HEK293T (cell line): Measurements from ENCODE around the gene LRMDA.

ENCODE experiments used
- FOXA1 ChIP-seq: fragments of 450-650 bp; IDR thresholded peaks from 2 replicates; pipeline ENCODE4 v1.6.1; 2016; ENCODE audit warnings: mild to moderate bottlenecking
- FOXM1 ChIP-seq: fragments of 450-650 bp; IDR thresholded peaks from 2 replicates; pipeline ENCODE4 v1.6.1; 2017; ENCODE audit warnings: mild to moderate bottlenecking, borderline replicate concordance
- NFRKB ChIP-seq: fragments of 450-650 bp; IDR thresholded peaks from 2 replicates; pipeline ENCODE4 v1.6.1; 2016; ENCODE audit warnings: mild to moderate bottlenecking, moderate library complexity
- SUZ12 ChIP-seq: fragments of 450-650 bp; IDR thresholded peaks from 2 replicates; pipeline ENCODE4 v1.6.1; 2016; ENCODE audit warnings: mild to moderate bottlenecking
- TARDBP ChIP-seq: fragments of 450-650 bp; IDR thresholded peaks from 2 replicates; pipeline ENCODE4 v1.6.1; 2016

DNA sequence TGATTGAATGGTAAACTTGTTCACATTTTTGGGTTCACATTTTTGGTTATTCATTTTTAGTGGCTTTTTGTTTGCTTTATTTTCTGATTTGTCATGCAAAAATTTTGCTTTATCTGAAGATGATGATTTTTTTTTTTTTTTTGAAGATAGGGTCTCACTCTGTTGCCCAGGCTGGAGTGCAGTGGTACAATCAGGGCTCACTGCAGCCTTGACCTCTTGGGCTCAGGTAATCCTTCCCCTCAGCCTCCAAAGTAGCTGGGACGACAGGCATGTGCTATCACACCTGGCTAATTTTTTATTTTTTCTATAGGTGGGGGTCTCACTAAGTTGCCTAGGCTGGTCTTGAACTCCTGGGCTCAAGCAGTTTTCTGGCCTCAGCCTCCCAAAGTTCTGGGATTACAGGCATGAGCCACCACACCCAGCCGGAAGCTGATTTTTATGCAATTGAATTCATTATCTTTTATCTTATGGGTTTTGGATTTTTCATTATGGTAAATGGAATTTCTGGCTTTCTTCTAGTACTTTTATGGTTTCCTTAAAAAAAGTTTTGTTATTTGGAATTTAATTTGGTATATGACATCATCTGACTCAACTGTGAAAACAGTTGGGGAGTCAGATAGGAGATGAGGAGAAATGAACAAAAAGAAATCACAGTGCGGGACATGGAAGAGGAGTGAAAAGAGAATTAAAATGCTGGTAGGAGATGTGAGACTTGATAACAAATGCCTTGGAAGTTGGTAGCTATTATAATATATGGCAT lies 158.7 kb downstream of the LRMDA start:
- TF ChIP-seq FOXA1 = no peak
- TF ChIP-seq FOXM1 = no peak
- TF ChIP-seq NFRKB = no peak
- no peak for TF ChIP-seq TARDBP
- TF ChIP-seq SUZ12 = no peak
